Activated CD4-positive, alpha-beta T cell treated with anti-CD3 and anti-CD28 coated beads for 36 hours (primary cell): ENCODE data around the gene MAST1. TPM values are rescaled to one million over a fixed set of nuclear protein-coding genes. Genes with fewer than 3 reads are reported as not detected.
"Not testable (repeated sequence)": the region's sequence is repeated elsewhere in the genome, so short reads cannot be mapped to it uniquely, and the experiment has no call there.

ENCODE experiments used
- ATAC-seq: fragments of 200-7000 bp; cut with Tn5 transposase; one replicate; pipeline ENCODE4 v1.10.0; 2021; ENCODE audit warnings: mild to moderate bottlenecking, moderate library complexity
- CTCF ChIA-PET: fragments of 350-600 bp; sonication (Branson Sonifier 250); formaldehyde crosslinking; loops from one replicate; lab custom pipeline; 2021; ENCODE audit warnings: antibody characterized with exemption; lab: Charles Lee
- POLR2A ChIA-PET: fragments of 350-600 bp; sonication (Branson Sonifier 250); formaldehyde crosslinking; loops from one replicate; lab custom pipeline; 2021; ENCODE audit warnings: antibody characterized with exemption, inconsistent platforms; lab: Charles Lee
- DNase-seq: peaks from one replicate; pipeline ENCODE4 v3.0.0-alpha.2; 2020
- H3K27ac Mint-ChIP-seq: one replicate; pipeline ENCODE4 v1.8.0; 2021; ENCODE audit warnings: mixed read lengths
- H3K27me3 Mint-ChIP-seq: one replicate; pipeline ENCODE4 v1.8.0; 2021; ENCODE audit warnings: mixed read lengths
- H3K36me3 Mint-ChIP-seq: one replicate; pipeline ENCODE4 v1.8.0; 2021; ENCODE audit warnings: low read depth, mixed read lengths
- H3K4me1 Mint-ChIP-seq: one replicate; pipeline ENCODE4 v1.8.0; 2021; ENCODE audit warnings: mixed read lengths
- H3K4me3 Mint-ChIP-seq: one replicate; pipeline ENCODE4 v1.8.0; 2021; ENCODE audit warnings: mild to moderate bottlenecking, moderate library complexity, mixed read lengths
- H3K9me3 Mint-ChIP-seq: one replicate; pipeline ENCODE4 v1.8.0; 2021; ENCODE audit warnings: low read depth, mixed read lengths
- intact Hi-C, 2 experiments: fragments of 100-400 bp; cut with DNase I in 1 of 2; cut with micrococcal nuclease in 1 of 2; formaldehyde crosslinking; loops; one replicate each; pipeline versions ENCODE4 v1.14.2 to v1.15.1; 2022 to 2024; cut with DNase I, micrococcal nuclease
- total RNA-seq, 2 experiments: library from RNA; stranded (reverse); gene quantifications; one replicate each; pipeline ENCODE4 v1.2.3, GENCODE V29; 2021

Gene MAST1
- total RNA-seq, 2 experiments from 2014 or later: 1.8 to 2.7 TPM

- H3K4me3 Mint-ChIP-seq: peak overlapping the region; percentile 92
- ATAC-seq (peak; percentile 25), DNase-seq (peak; percentile 96)
- no peaks in the 10 kb centered on the region for H3K27me3 Mint-ChIP-seq
- CTCF ChIA-PET: interaction anchor here (1.0 to 15.0 kb wide), 8 partner anchors 16 to 92 kb away, joined by 3 to 451 read pairs (median 4); partner anchors contain the start of genes GET3, HOOK2 and TNPO2
- H3K4me1 Mint-ChIP-seq: peaks cover 35% of the 10 kb centered on the region
- intact Hi-C loops: loop anchor here (1.0 to 10.0 kb wide), 12 partner anchors 13 to 1831 kb away; partner anchors contain the start of genes TRIR (in 2 of the 2), ADGRE5 (in 1 of the 2), CALR (in 1 of the 2) and DHPS (in 1 of the 2)
- H3K27ac Mint-ChIP-seq: peak overlapping the region; percentile 98
- H3K36me3 Mint-ChIP-seq: peaks cover 25% of the 10 kb centered on the region
- H3K9me3 Mint-ChIP-seq: no peaks in the 10 kb centered on the region
- POLR2A ChIA-PET: interaction anchor here (0.5 to 3.1 kb wide), 12 partner anchors 11 to 115 kb away, joined by 3 to 53 read pairs (median 5); partner anchors contain the start of genes RNASEH2A and TNPO2
Measured at GRCh38 chr19:12793290-12794195, 44.8 kb upstream of the MAST1 start.

GRCh38 chr19:12794196-12794941 is 43.9 kb upstream of the MAST1 start:
- intact Hi-C loops: loop anchor here (5.0 to 10.0 kb wide), 8 partner anchors 62 to 1832 kb away; partner anchors contain the start of genes ADGRE5 (in 1 of the 2), CALR (in 1 of the 2), IER2 (in 1 of the 2) and NACC1 (in 1 of the 2)
- H3K36me3 Mint-ChIP-seq: peaks cover 28% of the 10 kb centered on the region
- peak overlapping the region; percentile 92 for H3K4me3 Mint-ChIP-seq

GRCh38 chr19:12794971-12795381 is 43.3 kb upstream of the MAST1 start:
- peaks cover 30% of the 10 kb centered on the region for H3K4me1 Mint-ChIP-seq
- H3K36me3 Mint-ChIP-seq: peaks cover 28% of the 10 kb centered on the region
- peak overlapping the region; percentile 92 for H3K4me3 Mint-ChIP-seq
- DNase-seq: no peak
- H3K27me3 Mint-ChIP-seq: no peaks in the 10 kb centered on the region
- no peaks in the 10 kb centered on the region for H3K9me3 Mint-ChIP-seq
- H3K27ac Mint-ChIP-seq: peak overlapping the region; percentile 95
- ChIA-PET POLR2A (interaction anchor here (0.6 to 1.6 kb wide), 7 partner anchors 17 to 181 kb away, joined by 3 to 11 read pairs (median 4); no protein-coding TSS in a partner anchor), CTCF (interaction anchor here (0.7 to 15.0 kb wide), 17 partner anchors 8 to 266 kb away, joined by 3 to 451 read pairs (median 5); partner anchors contain the start of genes HOOK2 and RNASEH2A)
- ATAC-seq: no peak
- intact Hi-C loops: loop anchor here (5.0 to 10.0 kb wide), 8 partner anchors 63 to 1833 kb away; partner anchors contain the start of genes ADGRE5 (in 1 of the 2), CALR (in 1 of the 2), IER2 (in 1 of the 2) and NACC1 (in 1 of the 2)

More at GRCh38 chr19:12794196-12794941, 43.9 kb upstream of the MAST1 start:
- Mint-ChIP-seq H3K9me3 (no peaks in the 10 kb centered on the region), H3K4me1 (peaks cover 27% of the 10 kb centered on the region), H3K27me3 (no peaks in the 10 kb centered on the region), H3K27ac (peak overlapping the region; percentile 95)
- ChIA-PET CTCF (interaction anchor here (0.7 to 15.0 kb wide), 7 partner anchors 8 to 117 kb away, joined by 4 to 451 read pairs (median 6); partner anchors contain the start of gene HOOK2), POLR2A (interaction anchor here (0.6 to 1.6 kb wide), 5 partner anchors 17 to 181 kb away, joined by 3 to 11 read pairs (median 4); no protein-coding TSS in a partner anchor)
- ATAC-seq (no peak), DNase-seq (no peak)

- peak; percentile 87 for DNase-seq
- no peaks in the 10 kb centered on the region for H3K27me3 Mint-ChIP-seq
- H3K9me3 Mint-ChIP-seq: no peaks in the 10 kb centered on the region
- H3K36me3 Mint-ChIP-seq: peaks cover 35% of the 10 kb centered on the region
- POLR2A ChIA-PET: interaction anchor here (0.9 to 1.5 kb wide), 5 partner anchors 18 to 63 kb away, joined by 3 to 11 read pairs (median 5); no protein-coding TSS in a partner anchor
- H3K27ac Mint-ChIP-seq: peak overlapping the region; percentile 84
- CTCF ChIA-PET: interaction anchor here (0.6 to 15.0 kb wide), 29 partner anchors 9 to 376 kb away, joined by 3 to 451 read pairs (median 4); partner anchors contain the start of genes HOOK2, RNASEH2A and TNPO2
- H3K4me3 Mint-ChIP-seq: peak overlapping the region; percentile 63
- intact Hi-C loops: loop anchor here (1.0 to 10.0 kb wide), 5 partner anchors 19 to 1728 kb away; partner anchors contain the start of gene TECR (in 1 of the 2)
- peaks cover 35% of the 10 kb centered on the region for H3K4me1 Mint-ChIP-seq
- peak; percentile 14 for ATAC-seq
Measured at GRCh38 chr19:12796146-12797071, 41.9 kb upstream of the MAST1 start.

- POLR2A ChIA-PET: interaction anchor here (1.0 kb wide), 1 partner anchor 26 kb away, joined by 7 read pairs; no protein-coding TSS in a partner anchor
- peaks cover 31% of the 10 kb centered on the region for H3K36me3 Mint-ChIP-seq
- no peaks in the 10 kb centered on the region for H3K9me3 Mint-ChIP-seq
- H3K27ac Mint-ChIP-seq: no peak overlapping the region
- CTCF ChIA-PET: interaction anchor here (1.5 to 15.0 kb wide), 4 partner anchors 20 to 74 kb away, joined by 11 to 451 read pairs (median 150); partner anchors contain the start of genes HOOK2 and TNPO2
- H3K4me3 Mint-ChIP-seq: no peak overlapping the region
- DNase-seq: no peak
- intact Hi-C loops: loop anchor here in 1 of 2 experiments (10.0 kb wide), 1 partner anchor 1728 kb away; the partner anchor contains the start of gene TECR
- H3K27me3 Mint-ChIP-seq: no peaks in the 10 kb centered on the region
- peaks cover 36% of the 10 kb centered on the region for H3K4me1 Mint-ChIP-seq
- ATAC-seq: no peak
Measured at GRCh38 chr19:12797141-12797587, 41.2 kb upstream of the MAST1 start.

GRCh38 chr19:12797607-12798006 is 40.7 kb upstream of the MAST1 start:
- intact Hi-C loops: loop anchor here in 1 of 2 experiments (10.0 kb wide), 1 partner anchor 1727 kb away; the partner anchor contains the start of gene TECR
- Mint-ChIP-seq H3K36me3 (peaks cover 28% of the 10 kb centered on the region), H3K4me1 (peaks cover 41% of the 10 kb centered on the region)
- not testable (repeated sequence) for H3K4me3 Mint-ChIP-seq, H3K9me3 Mint-ChIP-seq, DNase-seq, ATAC-seq, H3K27me3 Mint-ChIP-seq, H3K27ac Mint-ChIP-seq
- POLR2A ChIA-PET: interaction anchor here (1.0 kb wide), 1 partner anchor 27 kb away, joined by 7 read pairs; no protein-coding TSS in a partner anchor
- CTCF ChIA-PET: interaction anchor here (0.6 to 15.0 kb wide), 3 partner anchors 16 to 34 kb away, joined by 3 to 451 read pairs (median 285); partner anchors contain the start of gene HOOK2

GRCh38 chr19:12799742-12800465 is 38.4 kb upstream of the MAST1 start:
- peak overlapping the region; percentile 87 for H3K4me3 Mint-ChIP-seq
- no peak overlapping the region for H3K27ac Mint-ChIP-seq
- peaks cover 18% of the 10 kb centered on the region for H3K36me3 Mint-ChIP-seq
- intact Hi-C loops: loop anchor here (5.0 to 10.0 kb wide), 2 partner anchors 47 to 1725 kb away; partner anchors contain the start of gene TECR (in 1 of the 2)
- ATAC-seq (no peak), DNase-seq (no peak)
- no peaks in the 10 kb centered on the region for H3K27me3 Mint-ChIP-seq
- POLR2A ChIA-PET: interaction anchor here (0.7 kb wide), 1 partner anchor 22 kb away, joined by 6 read pairs; no protein-coding TSS in a partner anchor
- no peaks in the 10 kb centered on the region for H3K9me3 Mint-ChIP-seq
- peaks cover 33% of the 10 kb centered on the region for H3K4me1 Mint-ChIP-seq
- CTCF ChIA-PET: interaction anchor here (1.3 to 15.0 kb wide), 5 partner anchors 22 to 165 kb away, joined by 4 to 451 read pairs (median 5); partner anchors contain the start of gene HOOK2

- H3K27me3 Mint-ChIP-seq: no peaks in the 10 kb centered on the region
- peaks cover 18% of the 10 kb centered on the region for H3K36me3 Mint-ChIP-seq
- ChIA-PET CTCF (interaction anchor here (0.7 to 15.0 kb wide), 5 partner anchors 23 to 165 kb away, joined by 4 to 451 read pairs (median 4); partner anchors contain the start of gene HOOK2), POLR2A (interaction anchor here (0.7 kb wide), 1 partner anchor 22 kb away, joined by 6 read pairs; no protein-coding TSS in a partner anchor)
- ATAC-seq (no peak), DNase-seq (no peak)
- peaks cover 31% of the 10 kb centered on the region for H3K4me1 Mint-ChIP-seq
- intact Hi-C loops: loop anchor here in 1 of 2 experiments (5.0 kb wide), 1 partner anchor 47 kb away; no protein-coding TSS in a partner anchor
- peak overlapping the region; percentile 87 for H3K4me3 Mint-ChIP-seq
- no peak overlapping the region for H3K27ac Mint-ChIP-seq
- no peaks in the 10 kb centered on the region for H3K9me3 Mint-ChIP-seq
Measured at GRCh38 chr19:12800466-12800770, 37.9 kb upstream of the MAST1 start.
